ENCODE results near the gene MICOS13. TPM values are rescaled to one million over a fixed set of nuclear protein-coding genes. Genes with fewer than 3 reads are reported as not detected.

MICOS13 gene
- total and polyA plus RNA-seq, 2 donors from 2014 or later = 74.6 to 244 TPM

DNA sequence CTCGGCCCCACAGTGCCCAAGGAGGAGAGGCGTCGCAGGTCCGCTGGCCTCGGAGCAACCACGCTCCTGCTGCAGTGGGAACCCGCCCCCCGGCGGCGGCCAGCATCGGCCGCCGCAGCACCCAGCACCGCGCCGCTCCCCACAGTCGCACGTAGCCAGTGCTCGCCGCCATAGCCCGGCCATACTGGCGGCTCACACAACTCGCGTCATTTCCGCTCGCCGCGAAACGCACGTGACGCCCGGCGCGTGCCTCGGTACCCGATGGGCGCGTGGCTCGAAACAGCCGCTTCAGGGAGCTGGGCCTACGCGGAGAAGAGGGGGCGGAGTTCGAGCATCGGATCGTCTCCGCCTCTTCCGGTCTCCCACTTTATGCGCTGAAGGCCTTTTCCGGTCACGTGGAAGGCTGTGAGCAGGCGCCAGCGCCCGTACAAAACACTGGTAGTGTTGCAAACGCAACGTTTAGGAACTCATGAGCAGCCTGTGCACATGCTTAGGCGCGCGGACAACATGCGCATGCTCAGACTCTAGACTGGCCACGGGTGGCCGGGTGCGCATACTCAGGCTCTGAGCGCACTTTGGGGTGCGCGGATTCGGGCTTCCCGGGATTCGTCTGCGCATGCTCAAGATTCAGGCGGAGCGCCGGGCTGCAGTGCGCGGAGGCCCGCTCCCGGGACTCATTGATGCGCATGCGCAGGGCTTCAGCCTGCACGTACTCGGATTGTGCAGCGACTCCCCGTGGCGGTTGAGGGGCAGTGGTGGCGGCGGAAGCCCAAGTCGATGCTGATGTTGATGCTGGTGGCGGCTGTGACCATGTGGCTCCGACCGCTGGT lies 39.9 kb upstream of the MICOS13 start, which contains the start of the genes CATSPERD and LONP1:
CATSPERD (plus strand) TSS at position 677 of the 830 bp plus-strand sequence; CDS start at position 778, 101 bp downstream.
LONP1 (minus strand) TSS at position 186 of the 830 bp plus-strand sequence; CDS start at position 172, 14 bp downstream.
- DNase-seq (peak; percentile 99 to 100 (median 100)), FAIRE-seq (peak; percentile 68)
- Histone ChIP-seq H3K4me1 (ENCODE audit: control insufficient read depth in 2 of 3, insufficient read depth in 2 of 3, low read depth in 1 of 3, low read length in 3 of 3) (peaks cover 0 to 17% (median 4%) of the 10 kb centered on the region in 3 donors), H3K4me3 (ENCODE audit: low read length in 3 of 3) (peak within 1 kb of the TSS; percentile 81 to 99 (median 98)), H3K27ac (ENCODE audit: low read depth in 2 of 2, low read length in 2 of 2) (peak within 1 kb of the TSS; percentile 94 to 98), H3K27me3 (ENCODE audit: control insufficient read depth, insufficient read depth, low read length) (no peaks in the 10 kb centered on the region), H3K36me3 (ENCODE audit: control insufficient read depth in 2 of 3, insufficient read depth in 3 of 3, low read length in 3 of 3) (peaks cover 0 to 3% (median 0%) of the 10 kb centered on the region in 3 donors), H3K9me3 (ENCODE audit: control insufficient read depth in 2 of 3, insufficient read depth in 1 of 3, low read length in 3 of 3) (no peaks in the 10 kb centered on the region), H3K9ac (ENCODE audit: low read length in 3 of 3) (peak within 1 kb of the TSS; percentile 71 to 92 (median 80))
- TF ChIP-seq, protein P1, sequence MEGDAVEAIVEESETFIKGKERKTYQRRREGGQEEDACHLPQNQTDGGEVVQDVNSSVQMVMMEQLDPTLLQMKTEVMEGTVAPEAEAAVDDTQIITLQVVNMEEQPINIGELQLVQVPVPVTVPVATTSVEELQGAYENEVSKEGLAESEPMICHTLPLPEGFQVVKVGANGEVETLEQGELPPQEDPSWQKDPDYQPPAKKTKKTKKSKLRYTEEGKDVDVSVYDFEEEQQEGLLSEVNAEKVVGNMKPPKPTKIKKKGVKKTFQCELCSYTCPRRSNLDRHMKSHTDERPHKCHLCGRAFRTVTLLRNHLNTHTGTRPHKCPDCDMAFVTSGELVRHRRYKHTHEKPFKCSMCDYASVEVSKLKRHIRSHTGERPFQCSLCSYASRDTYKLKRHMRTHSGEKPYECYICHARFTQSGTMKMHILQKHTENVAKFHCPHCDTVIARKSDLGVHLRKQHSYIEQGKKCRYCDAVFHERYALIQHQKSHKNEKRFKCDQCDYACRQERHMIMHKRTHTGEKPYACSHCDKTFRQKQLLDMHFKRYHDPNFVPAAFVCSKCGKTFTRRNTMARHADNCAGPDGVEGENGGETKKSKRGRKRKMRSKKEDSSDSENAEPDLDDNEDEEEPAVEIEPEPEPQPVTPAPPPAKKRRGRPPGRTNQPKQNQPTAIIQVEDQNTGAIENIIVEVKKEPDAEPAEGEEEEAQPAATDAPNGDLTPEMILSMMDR (IDR thresholded peaks at IDR 0.05; ENCODE audit: borderline replicate concordance, extremely low read depth, insufficient read depth) = peak; percentile 95
- intact Hi-C loops (cut with DNase I) = no loop called here

DNA sequence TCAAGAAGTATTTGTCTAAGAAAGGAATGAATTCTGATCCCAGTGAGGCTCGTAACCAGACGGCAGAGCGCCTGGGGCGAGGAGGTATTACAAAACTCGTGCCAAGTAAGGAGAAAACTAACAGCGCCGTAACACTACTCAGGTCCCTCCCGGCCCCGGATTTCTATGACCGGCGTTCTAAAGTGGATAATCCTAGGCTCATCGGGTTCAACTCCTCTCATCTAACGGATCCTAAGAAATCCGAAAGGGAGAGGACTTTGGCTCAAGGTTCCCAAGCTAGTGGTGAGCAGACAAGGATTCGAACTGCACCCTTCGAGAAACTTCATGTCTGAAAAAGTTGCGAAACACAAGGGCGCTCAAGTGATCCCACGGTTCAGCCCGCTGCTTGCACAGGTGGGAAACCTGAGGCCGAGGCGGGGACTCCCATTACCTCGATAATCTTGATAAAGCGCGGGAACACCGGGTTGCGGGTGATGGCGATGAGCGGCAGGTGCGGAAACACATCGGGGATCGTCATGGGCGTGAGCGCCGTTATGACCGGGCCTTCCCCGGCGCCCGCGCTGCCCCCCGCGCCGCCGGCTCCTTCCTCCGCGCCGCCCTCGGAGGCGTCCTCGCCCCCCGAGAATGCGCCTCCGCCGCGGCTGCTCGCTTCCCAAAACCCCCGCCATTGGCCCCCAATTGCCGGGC lies 39.1 kb upstream of the MICOS13 start:
- Histone ChIP-seq H3K36me3 (ENCODE audit: control insufficient read depth in 2 of 3, insufficient read depth in 3 of 3, low read length in 3 of 3) (peaks cover 0 to 3% (median 0%) of the 10 kb centered on the region in 3 donors), H3K27ac (ENCODE audit: low read depth in 2 of 2, low read length in 2 of 2) (peak overlapping the region; percentile 94 to 98), H3K4me3 (ENCODE audit: low read length in 3 of 3) (peak overlapping the region; percentile 81 to 98 (median 85)), H3K4me1 (ENCODE audit: control insufficient read depth in 2 of 3, insufficient read depth in 2 of 3, low read depth in 1 of 3, low read length in 3 of 3) (peaks cover 0 to 17% (median 4%) of the 10 kb centered on the region in 3 donors), H3K9me3 (ENCODE audit: control insufficient read depth in 2 of 3, insufficient read depth in 1 of 3, low read length in 3 of 3) (no peaks in the 10 kb centered on the region), H3K9ac (ENCODE audit: low read length in 3 of 3) (peak overlapping the region; percentile 67 to 80 (median 71)), H3K27me3 (ENCODE audit: control insufficient read depth, insufficient read depth, low read length) (no peaks in the 10 kb centered on the region)
- intact Hi-C loops (cut with DNase I) = no loop called here
- no peak for FAIRE-seq
- peak in 3 of 5 donors; percentile 13 to 82 (median 71) for DNase-seq
- TF ChIP-seq, protein P1 (IDR thresholded peaks at IDR 0.05; ENCODE audit: borderline replicate concordance, extremely low read depth, insufficient read depth) = no peak

DNA sequence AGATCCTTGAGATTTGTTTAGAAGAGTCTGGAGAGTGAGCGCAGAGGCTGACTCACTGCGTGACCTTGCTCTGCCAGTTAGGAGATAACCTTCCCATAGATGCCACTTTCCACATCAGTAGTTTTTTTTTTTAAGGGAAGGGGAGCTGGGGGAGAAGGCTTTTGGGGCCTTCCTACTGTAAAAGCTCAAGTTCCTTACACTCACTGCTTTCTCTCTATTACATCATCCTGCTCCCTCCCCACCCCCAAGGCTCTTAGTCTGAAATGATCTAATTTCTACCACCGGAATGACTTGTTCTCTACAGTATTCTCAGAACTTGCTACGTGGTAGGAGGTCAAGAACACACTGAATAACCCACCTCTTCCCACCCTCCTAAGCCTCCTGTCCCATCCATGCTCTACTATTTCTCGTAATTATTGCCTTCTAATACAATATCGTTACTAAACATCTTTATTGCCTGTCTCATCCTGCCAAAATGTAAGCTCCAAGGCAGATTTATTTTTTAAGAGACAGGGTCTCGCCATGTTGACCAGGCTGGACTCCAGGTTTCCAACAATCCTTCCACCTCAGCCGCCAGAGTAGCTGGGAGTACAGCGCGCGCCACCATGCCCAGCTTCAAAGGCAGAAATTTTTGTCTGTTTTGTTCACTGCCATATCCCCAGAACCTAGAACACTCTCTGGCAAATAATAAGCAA lies 38.4 kb upstream of the MICOS13 start:
- intact Hi-C loops (cut with DNase I) = no loop called here
- Histone ChIP-seq H3K4me3 (ENCODE audit: low read length in 3 of 3) (peak overlapping the region; percentile 81 to 98 (median 85)), H3K9ac (ENCODE audit: low read length in 3 of 3) (peak overlapping the region; percentile 67 to 80 (median 71)), H3K27ac (ENCODE audit: low read depth in 2 of 2, low read length in 2 of 2) (no peak overlapping the region), H3K27me3 (ENCODE audit: control insufficient read depth, insufficient read depth, low read length) (no peaks in the 10 kb centered on the region), H3K4me1 (ENCODE audit: control insufficient read depth in 2 of 3, insufficient read depth in 2 of 3, low read depth in 1 of 3, low read length in 3 of 3) (peaks cover 0 to 17% (median 4%) of the 10 kb centered on the region in 3 donors), H3K36me3 (ENCODE audit: control insufficient read depth in 2 of 3, insufficient read depth in 3 of 3, low read length in 3 of 3) (peaks cover 0 to 4% (median 3%) of the 10 kb centered on the region in 3 donors), H3K9me3 (ENCODE audit: control insufficient read depth in 2 of 3, insufficient read depth in 1 of 3, low read length in 3 of 3) (no peaks in the 10 kb centered on the region)
- TF ChIP-seq, protein P1 (IDR thresholded peaks at IDR 0.05; ENCODE audit: borderline replicate concordance, extremely low read depth, insufficient read depth) = no peak
- no peak for FAIRE-seq
- DNase-seq = no peak

Data from kidney (tissue), 14 donors.